Astrocyte (in vitro differentiated cells and primary cell): Measurements from ENCODE around the gene SLC25A27. TPM values are rescaled to one million over a fixed set of nuclear protein-coding genes. Genes with fewer than 3 reads are reported as not detected.

Experiments used
- DNase-seq: peaks from one replicate; pipeline ENCODE4 v3.0.0-alpha.2; 2010; ENCODE audit warnings: low read depth
- FAIRE-seq: peaks from 2 replicates; lab custom pipeline; 2011; peaks lifted over from hg19 to GRCh38; lab: Jason Lieb, UNC
- H2AFZ ChIP-seq: 2 replicates; pipeline ENCODE4 v1.6.0; 2012; ENCODE audit warnings: low read depth, low read length, inconsistent platforms
- H3K27ac ChIP-seq: 2 replicates; pipeline ENCODE4 v1.5.1; 2011; ENCODE audit warnings: low read depth, low read length, inconsistent platforms
- H3K27me3 ChIP-seq: 2 replicates; pipeline ENCODE4 v1.6.0; 2011; ENCODE audit warnings: low read length, inconsistent platforms; ENCODE audit not compliant: insufficient read depth
- H3K36me3 ChIP-seq: 2 replicates; pipeline ENCODE4 v1.5.1; 2011; ENCODE audit warnings: low read length, inconsistent platforms; ENCODE audit not compliant: insufficient read depth
- H3K4me1 ChIP-seq: 2 replicates; pipeline ENCODE4 v1.5.1; 2011; ENCODE audit warnings: low read length, inconsistent platforms; ENCODE audit not compliant: insufficient read depth
- H3K4me2 ChIP-seq: 2 replicates; pipeline ENCODE4 v1.6.0; 2012; ENCODE audit warnings: low read length, inconsistent platforms
- H3K4me3 ChIP-seq: 2 replicates; pipeline ENCODE4 v1.5.1; 2011; ENCODE audit warnings: low read depth, mild to moderate bottlenecking, low read length, inconsistent platforms; ENCODE audit not compliant: insufficient read depth
- H3K79me2 ChIP-seq: 2 replicates; pipeline ENCODE4 v1.6.0; 2012; ENCODE audit warnings: mild to moderate bottlenecking, low read length, inconsistent platforms; ENCODE audit not compliant: insufficient read depth
- H3K9ac ChIP-seq: 2 replicates; pipeline ENCODE4 v1.6.0; 2012; ENCODE audit warnings: mild to moderate bottlenecking, low read length, inconsistent platforms
- H3K9me3 ChIP-seq: 2 replicates; pipeline ENCODE4 v1.5.1; 2012; ENCODE audit warnings: low read depth, mild to moderate bottlenecking, low read length, inconsistent platforms; ENCODE audit not compliant: insufficient read depth
- H4K20me1 ChIP-seq: 2 replicates; pipeline ENCODE4 v1.6.0; 2012; ENCODE audit warnings: low read length, inconsistent platforms; ENCODE audit not compliant: insufficient read depth
- H3K27ac Mint-ChIP-seq: one replicate; pipeline ENCODE4 v1.8.0; 2021; ENCODE audit warnings: mild to moderate bottlenecking, mixed read lengths; ENCODE audit not compliant: unreplicated experiment
- H3K27me3 Mint-ChIP-seq: one replicate; pipeline ENCODE4 v1.8.0; 2021; ENCODE audit warnings: low read depth, mixed read lengths; ENCODE audit not compliant: unreplicated experiment
- H3K36me3 Mint-ChIP-seq: one replicate; pipeline ENCODE4 v1.8.0; 2021; ENCODE audit warnings: low read depth, mixed read lengths; ENCODE audit not compliant: unreplicated experiment
- H3K4me1 Mint-ChIP-seq: one replicate; pipeline ENCODE4 v1.8.0; 2021; ENCODE audit warnings: low read depth, mixed read lengths; ENCODE audit not compliant: unreplicated experiment
- H3K4me3 Mint-ChIP-seq: one replicate; pipeline ENCODE4 v1.8.0; 2021; ENCODE audit warnings: mild to moderate bottlenecking, moderate library complexity, mixed read lengths; ENCODE audit not compliant: unreplicated experiment
- H3K9me3 Mint-ChIP-seq: one replicate; pipeline ENCODE4 v1.8.0; 2021; ENCODE audit warnings: mild to moderate bottlenecking, mixed read lengths; ENCODE audit not compliant: unreplicated experiment
- CTCF ChIP-seq: IDR thresholded peaks from 2 replicates; pipeline ENCODE4 v1.5.1; 2011; ENCODE audit warnings: low read depth, mild to moderate bottlenecking, inconsistent platforms, low read length, moderate library complexity; ENCODE audit not compliant: insufficient read depth
- EZH2 ChIP-seq: IDR thresholded peaks from 2 replicates; pipeline ENCODE4 v1.6.1; 2012; ENCODE audit warnings: mild to moderate bottlenecking, low read length, inconsistent platforms; ENCODE audit not compliant: insufficient read depth
- total RNA-seq: library from RNA; stranded (reverse); gene quantifications from 2 replicates; pipeline ENCODE4 v1.2.1, GENCODE V29; 2021

SLC25A27 gene
- total RNA-seq, 1 donor from 2014 or later = 4.3 TPM

DNA sequence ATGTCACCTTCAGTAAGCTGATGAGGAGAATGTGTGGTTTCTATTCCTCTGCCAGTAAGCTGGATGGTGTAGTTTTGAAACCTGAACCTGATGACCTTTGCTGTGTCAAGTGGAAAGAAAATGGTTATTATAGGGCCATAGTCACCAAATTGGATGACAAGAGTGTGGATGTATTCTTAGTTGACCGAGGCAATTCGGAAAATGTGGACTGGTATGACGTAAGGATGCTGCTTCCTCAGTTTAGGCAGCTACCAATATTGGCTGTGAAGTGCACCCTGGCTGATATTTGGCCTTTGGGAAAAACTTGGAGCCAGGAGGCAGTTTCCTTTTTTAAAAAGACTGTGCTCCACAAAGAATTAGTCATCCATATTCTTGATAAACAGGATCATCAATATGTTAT lies 36.9 kb downstream of the SLC25A27 start:
- no peak overlapping the region for H3K4me3 ChIP-seq
- Mint-ChIP-seq H3K9me3 (no peaks in the 10 kb centered on the region), H3K27me3 (peaks cover 7% of the 10 kb centered on the region), H3K4me3 (no peak overlapping the region), H3K36me3 (no peaks in the 10 kb centered on the region), H3K27ac (no peak overlapping the region), H3K4me1 (peaks cover 6% of the 10 kb centered on the region)
- no peak overlapping the region for H3K4me2 ChIP-seq
- H4K20me1 ChIP-seq = no peaks in the 10 kb centered on the region
- DNase-seq (no peak), FAIRE-seq (no peak)
- no peak overlapping the region for H2AFZ ChIP-seq
- no peaks in the 10 kb centered on the region for H3K36me3 ChIP-seq
- H3K27ac ChIP-seq = no peak overlapping the region
- no peak overlapping the region for H3K9ac ChIP-seq
- no peaks in the 10 kb centered on the region for H3K4me1 ChIP-seq
- H3K79me2 ChIP-seq = no peaks in the 10 kb centered on the region
- H3K27me3 ChIP-seq = no peaks in the 10 kb centered on the region
- TF ChIP-seq EZH2 = no peak
- TF ChIP-seq CTCF = no peak
- no peaks in the 10 kb centered on the region for H3K9me3 ChIP-seq

GRCh38 chr6:46690141-46690755 lies 37.5 kb downstream of the SLC25A27 start:
- H3K27ac Mint-ChIP-seq = no peak overlapping the region
- H3K4me1 ChIP-seq = no peaks in the 10 kb centered on the region
- no peaks in the 10 kb centered on the region for H3K36me3 ChIP-seq
- peaks cover 2% of the 10 kb centered on the region for H3K4me1 Mint-ChIP-seq
- no peak overlapping the region for H3K4me3 ChIP-seq
- no peaks in the 10 kb centered on the region for H4K20me1 ChIP-seq
- H3K27me3 Mint-ChIP-seq = peaks cover 7% of the 10 kb centered on the region
- no peak overlapping the region for H3K4me3 Mint-ChIP-seq
- no peak overlapping the region for H3K27ac ChIP-seq
- DNase-seq (no peak), FAIRE-seq (no peak)
- no peak overlapping the region for H3K4me2 ChIP-seq
- no peaks in the 10 kb centered on the region for H3K27me3 ChIP-seq
- H2AFZ ChIP-seq = no peak overlapping the region
- TF ChIP-seq CTCF (no peak), EZH2 (no peak)
- H3K9me3 ChIP-seq = no peaks in the 10 kb centered on the region
- no peaks in the 10 kb centered on the region for H3K79me2 ChIP-seq
- H3K36me3 Mint-ChIP-seq = no peaks in the 10 kb centered on the region
- no peak overlapping the region for H3K9ac ChIP-seq
- no peaks in the 10 kb centered on the region for H3K9me3 Mint-ChIP-seq

GRCh38 chr6:46690911-46691451 lies 38.2 kb downstream of the SLC25A27 start:
- Histone ChIP-seq H3K9me3 (no peaks in the 10 kb centered on the region), H2AFZ (no peak overlapping the region), H3K4me1 (no peaks in the 10 kb centered on the region), H3K4me3 (no peak overlapping the region), H3K9ac (no peak overlapping the region), H4K20me1 (no peaks in the 10 kb centered on the region), H3K27me3 (no peaks in the 10 kb centered on the region), H3K79me2 (no peaks in the 10 kb centered on the region), H3K27ac (no peak overlapping the region), H3K4me2 (no peak overlapping the region), H3K36me3 (no peaks in the 10 kb centered on the region)
- Mint-ChIP-seq H3K4me1 (no peaks in the 10 kb centered on the region), H3K4me3 (no peak overlapping the region), H3K36me3 (no peaks in the 10 kb centered on the region), H3K27ac (no peak overlapping the region), H3K27me3 (peaks cover 7% of the 10 kb centered on the region), H3K9me3 (no peaks in the 10 kb centered on the region)
- TF ChIP-seq CTCF (no peak), EZH2 (no peak)
- DNase-seq = no peak
- FAIRE-seq = no peak
